ENCODE data around the gene RNF38.
"Not testable (repeated sequence)": the region's sequence is repeated elsewhere in the genome, so short reads cannot be mapped to it uniquely, and the experiment has no call there.

The RNF38 gene

GRCh38 chr9:36328798-36329411 lies 71.2 kb downstream of the RNF38 start:
- peak; percentile 40 for DNase-seq

- no peak for DNase-seq
Observed at GRCh38 chr9:36325081-36325828, 74.8 kb downstream of the RNF38 start.

- DNase-seq = no peak
Observed at GRCh38 chr9:36323926-36324325, 76.1 kb downstream of the RNF38 start.

GRCh38 chr9:36322462-36322861 lies 77.6 kb downstream of the RNF38 start:
- DNase-seq = no peak

GRCh38 chr9:36321903-36322302 lies 78.2 kb downstream of the RNF38 start:
- DNase-seq = not testable (repeated sequence)

- DNase-seq = no peak
Observed at GRCh38 chr9:36320466-36320865, 79.6 kb downstream of the RNF38 start.

GRCh38 chr9:36319806-36320205 lies 80.3 kb downstream of the RNF38 start:
- no peak for DNase-seq

GRCh38 chr9:36319183-36319582 lies 80.9 kb downstream of the RNF38 start:
- no peak for DNase-seq

GRCh38 chr9:36318212-36318802 lies 81.8 kb downstream of the RNF38 start:
- no peak for DNase-seq

GRCh38 chr9:36317766-36318165 lies 82.3 kb downstream of the RNF38 start:
- no peak for DNase-seq

- no peak for DNase-seq
Observed at GRCh38 chr9:36316611-36317317, 83.3 kb downstream of the RNF38 start.

GRCh38 chr9:36316049-36316448 lies 84.0 kb downstream of the RNF38 start:
- DNase-seq = no peak

- no peak for DNase-seq
Observed at GRCh38 chr9:36315283-36315682, 84.8 kb downstream of the RNF38 start.

- no peak for DNase-seq
Observed at GRCh38 chr9:36314740-36315139, 85.3 kb downstream of the RNF38 start.

- no peak for DNase-seq
Observed at GRCh38 chr9:36306471-36307306, 93.4 kb downstream of the RNF38 start.

GRCh38 chr9:36304366-36304765 lies 95.7 kb downstream of the RNF38 start:
- not testable (repeated sequence) for DNase-seq

GRCh38 chr9:36301227-36301626 lies 98.8 kb downstream of the RNF38 start:
- no peak for DNase-seq

- no peak for DNase-seq
Observed at GRCh38 chr9:36298566-36298965, 101.5 kb downstream of the RNF38 start.

- DNase-seq = no peak
Observed at GRCh38 chr9:36297798-36298197, 102.3 kb downstream of the RNF38 start.

- DNase-seq = not testable (repeated sequence)
Observed at GRCh38 chr9:36294996-36295395, 105.1 kb downstream of the RNF38 start.

GRCh38 chr9:36293918-36294317 lies 106.2 kb downstream of the RNF38 start:
- no peak for DNase-seq

- no peak for DNase-seq
Observed at GRCh38 chr9:36293171-36293570, 106.9 kb downstream of the RNF38 start.

- no peak for DNase-seq
Observed at GRCh38 chr9:36292641-36293040, 107.4 kb downstream of the RNF38 start.
